Stomach (tissue), 4 donors: Measurements from ENCODE around the gene PPP4R4.

Source experiments
- CTCF ChIP-seq, 7 experiments: fragments of 450-650 bp in 4 of 7; fragments of 200-600 bp in 3 of 7; sonication (generic) in 3 of 7; IDR thresholded peaks; one replicate each; pipeline ENCODE4 v1.5.1; 2016 to 2019; ENCODE audit warnings: antibody characterized with exemption in 7 of 7, control low read depth in 2 of 7, mild to moderate bottlenecking in 1 of 7
- EP300 ChIP-seq: sonication (generic); formaldehyde crosslinking; IDR thresholded peaks from one replicate; pipeline ENCODE4 v1.6.1; 2017; ENCODE audit warnings: antibody characterized with exemption
- POLR2A ChIP-seq, 4 donors: fragments of 450-650 bp; IDR thresholded peaks; one replicate each; pipeline ENCODE4 v1.6.1; 2016; ENCODE audit warnings: antibody characterized with exemption in 4 of 4, control low read depth in 2 of 4, mild to moderate bottlenecking in 1 of 4, moderate library complexity in 1 of 4
- POLR2AphosphoS5 ChIP-seq, 3 donors: sonication (generic); formaldehyde crosslinking; IDR thresholded peaks; one replicate each; pipeline ENCODE4 v1.6.1; 2016; ENCODE audit warnings: antibody characterized with exemption in 3 of 3

GRCh38 chr14:94328196-94328595 lies 154.1 kb downstream of the PPP4R4 start:
- no peak for TF ChIP-seq POLR2A (IDR thresholded peaks at IDR 0.05)
- TF ChIP-seq CTCF (IDR thresholded peaks at IDR 0.05): no peak
- no peak for TF ChIP-seq POLR2AphosphoS5 (IDR thresholded peaks at IDR 0.05)
- TF ChIP-seq EP300: no peak
